ENCODE measurements around the gene POLK.
A peak's percentile ranks its signal among the peaks of the same experiment; 100 is the strongest.
"Not testable (repeated sequence)": the region's sequence is repeated elsewhere in the genome, so short reads cannot be mapped to it uniquely, and the experiment has no call there.

POLK gene

DNA sequence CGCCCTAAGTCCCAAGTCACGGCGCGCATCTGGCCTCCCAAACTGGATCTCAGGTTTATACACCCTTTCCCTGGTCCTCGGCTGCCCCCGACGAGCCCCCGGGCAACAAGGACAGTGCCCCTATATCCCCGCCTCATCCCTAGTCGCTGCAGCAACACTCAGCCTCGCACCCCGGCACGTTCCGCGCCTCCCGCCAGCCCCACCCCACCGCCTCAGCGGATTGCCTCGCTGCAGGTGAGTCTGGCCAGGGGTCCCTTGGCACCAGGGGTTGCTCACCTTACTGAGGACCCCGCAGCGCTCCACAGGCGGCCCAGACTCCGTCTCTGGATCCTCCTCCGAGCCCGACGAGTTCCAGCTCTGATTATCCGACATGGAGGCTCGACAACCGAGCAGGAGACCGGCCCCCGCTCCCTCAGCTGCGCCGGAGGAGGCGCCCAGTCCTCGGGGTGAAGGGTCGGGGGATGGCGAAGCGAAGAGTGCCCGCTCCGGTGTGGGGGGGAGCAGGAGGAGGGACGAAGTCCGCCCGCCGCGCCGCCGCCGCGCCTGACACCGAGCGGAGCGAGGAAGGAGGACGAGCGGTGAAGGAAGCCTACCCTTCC is 756 bp upstream of the POLK start:
- peak; percentile 15 for DNase-seq (ENCODE audit: low spot score)

DNA sequence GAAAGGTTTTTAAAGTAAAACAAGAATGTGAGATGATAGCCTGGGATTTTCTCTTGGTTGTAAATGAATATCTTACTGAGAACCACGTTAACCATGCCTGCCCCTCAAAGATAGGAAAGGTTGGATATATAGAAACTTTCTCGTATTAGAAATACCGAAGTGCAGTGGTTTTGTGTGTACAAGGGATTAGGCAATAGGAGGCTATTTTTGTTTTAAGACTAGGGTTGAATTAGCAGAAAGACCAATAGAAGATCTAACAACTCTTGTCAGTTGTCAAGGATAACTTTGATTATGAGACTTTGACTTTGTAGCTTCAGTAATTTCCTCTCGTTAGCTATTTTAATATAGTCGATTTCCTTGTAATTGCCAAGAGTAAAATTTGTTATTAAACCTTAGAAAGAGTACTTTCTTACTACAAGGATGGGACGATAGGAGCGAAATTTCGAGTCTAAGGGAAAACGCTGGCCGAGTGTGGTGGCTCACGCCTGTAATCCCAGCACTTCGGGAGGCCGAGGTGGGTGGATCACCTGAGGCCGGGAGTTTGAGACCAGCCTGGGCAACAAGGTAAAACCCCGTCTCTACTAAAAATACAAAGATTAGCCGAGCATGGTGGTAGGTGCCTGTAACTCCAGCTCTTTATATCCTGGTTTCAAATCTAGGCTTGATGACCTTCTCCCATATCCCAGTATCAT is 838 bp downstream of the POLK start:
- DNase-seq (ENCODE audit: low spot score), result no peak

DNA sequence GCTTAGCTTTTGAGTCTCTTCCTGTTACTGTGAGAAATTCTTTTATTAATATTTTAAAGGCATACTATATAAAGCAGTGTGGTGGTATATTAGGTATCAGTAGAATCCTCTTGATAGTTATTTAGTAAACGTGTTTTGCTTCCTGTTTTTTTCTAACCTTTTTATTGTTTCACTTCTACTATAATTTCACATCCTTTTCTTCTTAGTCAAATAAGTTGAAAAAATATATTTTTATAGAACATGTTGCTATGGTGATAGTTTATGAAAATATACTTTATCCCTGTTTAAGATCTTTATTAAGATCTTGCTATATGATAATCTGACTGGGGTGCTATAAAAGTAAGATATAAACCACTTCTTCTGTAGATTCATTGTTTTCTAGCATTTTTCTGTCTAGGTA is 2.1 kb downstream of the POLK start:
- DNase-seq (ENCODE audit: low spot score), result no peak

DNA sequence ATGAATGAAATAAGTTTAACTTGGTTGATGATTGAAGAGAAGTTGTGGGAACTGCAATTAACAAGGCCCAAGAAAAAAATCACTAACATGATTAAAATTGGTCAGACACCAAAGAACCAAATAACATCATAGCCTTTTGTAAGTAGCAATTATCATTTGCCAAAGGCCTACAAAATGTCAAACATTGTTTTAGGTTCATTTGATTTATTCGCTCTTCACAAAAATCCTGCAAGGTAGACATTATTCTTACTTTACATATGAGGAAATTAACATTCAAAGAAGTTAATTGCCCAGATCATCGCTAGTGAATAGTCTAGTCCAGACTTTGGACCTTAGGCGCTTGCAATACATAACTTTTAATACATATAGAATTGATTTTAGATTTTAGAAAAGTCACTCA is 2.6 kb downstream of the POLK start:
- DNase-seq (ENCODE audit: low spot score), result no peak

DNA sequence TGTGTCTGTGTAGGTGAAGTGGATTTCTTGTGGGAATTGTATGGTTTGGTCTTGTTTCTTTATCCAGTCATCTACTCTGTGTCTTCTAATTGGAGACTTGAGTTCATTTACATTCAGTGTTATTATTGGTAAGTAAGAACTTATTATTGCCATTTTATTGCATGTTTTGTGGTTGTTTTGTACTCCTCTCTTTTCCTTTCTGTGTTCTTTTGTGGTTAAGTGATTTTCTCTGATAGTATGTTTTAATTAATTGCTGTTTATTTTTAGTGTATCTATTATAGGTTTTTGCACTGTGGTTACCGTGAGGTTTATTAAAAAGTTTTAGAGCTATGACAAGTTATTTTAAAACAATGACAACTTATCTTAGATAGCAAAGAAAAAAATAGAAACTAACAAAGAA is 8.1 kb downstream of the POLK start:
- no peak for DNase-seq (ENCODE audit: low spot score)

DNA sequence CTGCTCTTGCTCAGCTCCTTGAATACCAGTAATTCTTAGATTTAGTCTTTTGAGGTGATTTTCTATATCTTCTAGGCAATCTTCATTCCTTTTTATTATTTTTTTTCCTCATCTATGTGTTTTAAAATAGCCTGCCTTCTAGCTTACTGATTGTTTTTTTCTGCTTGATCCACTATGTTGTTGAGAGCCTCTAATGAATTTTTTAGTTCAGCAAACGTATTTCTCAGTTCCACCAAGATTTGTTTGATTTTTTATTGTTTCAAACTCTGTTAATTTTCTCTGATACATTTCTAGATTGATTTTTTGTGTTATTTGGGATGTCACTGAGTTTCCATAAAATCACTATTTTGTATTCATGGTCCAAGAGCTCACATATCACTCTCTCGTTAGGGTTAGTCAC is 9.5 kb downstream of the POLK start:
- no peak for DNase-seq (ENCODE audit: low spot score)

DNA sequence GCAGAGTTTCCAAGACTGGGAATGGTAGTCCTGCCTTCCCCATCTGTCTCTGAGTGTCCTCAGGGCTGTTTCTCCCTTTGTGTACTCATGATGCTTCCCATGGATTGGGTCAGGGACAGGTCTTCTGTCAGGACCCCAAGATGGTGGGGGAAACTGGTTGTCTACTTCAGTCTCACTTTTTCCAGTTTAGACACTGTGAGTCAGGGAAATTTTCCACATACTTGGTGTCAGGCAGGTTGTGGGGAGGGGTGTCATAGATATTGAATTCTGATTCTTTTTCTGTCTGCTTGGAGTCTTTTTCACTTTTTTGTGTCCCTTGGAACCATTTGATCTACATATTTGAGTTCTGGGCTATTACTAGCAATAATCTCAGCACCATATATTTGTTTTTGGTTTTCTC is 10.3 kb downstream of the POLK start:
- no peak for DNase-seq (ENCODE audit: low spot score)

- DNase-seq (ENCODE audit: low spot score), result no peak
These were observed 10.9 kb downstream of the POLK start for GRCh38 chr5:75522542-75522941.

GRCh38 chr5:75523275-75523674 is 11.6 kb downstream of the POLK start:
- no peak for DNase-seq (ENCODE audit: low spot score)

DNA sequence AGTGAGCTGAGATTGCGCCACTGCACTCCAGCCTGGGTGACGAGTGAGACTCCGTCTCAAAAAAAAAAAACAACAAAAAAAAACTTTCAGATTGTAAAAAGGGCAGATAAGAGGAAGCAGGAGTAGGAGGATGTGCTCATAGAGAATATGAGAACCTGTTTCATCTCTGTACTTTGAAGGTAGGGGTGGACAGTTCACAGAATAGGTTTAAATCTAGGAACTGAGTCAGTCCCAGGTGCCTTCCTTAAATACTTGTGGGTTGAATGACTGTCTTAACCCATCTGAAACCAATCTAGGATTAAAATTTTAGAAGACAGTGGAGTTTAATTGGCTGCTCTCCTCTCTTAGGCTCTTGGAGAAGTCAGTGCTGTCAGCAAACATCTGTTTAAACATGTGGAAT is 12.4 kb downstream of the POLK start:
- DNase-seq (ENCODE audit: low spot score), result no peak

- no peak for DNase-seq (ENCODE audit: low spot score)
These were observed 12.9 kb downstream of the POLK start for GRCh38 chr5:75524591-75524990.

DNA sequence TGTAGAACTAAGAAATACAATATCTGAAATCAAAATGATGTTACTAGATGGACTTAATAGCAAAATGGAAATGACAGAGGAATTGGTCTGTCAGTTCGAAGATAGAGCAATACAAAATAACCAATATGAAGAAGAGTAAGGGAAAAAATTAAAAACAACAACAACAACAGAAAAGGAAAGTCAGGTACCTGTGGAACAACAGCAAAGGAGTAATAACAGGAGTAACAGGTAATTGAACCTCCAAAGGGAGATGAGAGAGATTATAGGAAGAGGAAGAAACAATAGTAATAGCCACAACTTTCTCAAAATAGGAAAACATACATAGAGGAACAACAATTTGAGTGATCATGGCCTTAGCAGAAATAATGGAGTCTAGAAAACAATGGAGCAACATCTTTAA is 13.7 kb downstream of the POLK start:
- no peak for DNase-seq (ENCODE audit: low spot score)

- DNase-seq (ENCODE audit: low spot score), result no peak
These were observed 14.4 kb downstream of the POLK start for GRCh38 chr5:75526070-75526469.

GRCh38 chr5:75529185-75529584 is 17.5 kb downstream of the POLK start:
- DNase-seq (ENCODE audit: low spot score), result no peak

DNA sequence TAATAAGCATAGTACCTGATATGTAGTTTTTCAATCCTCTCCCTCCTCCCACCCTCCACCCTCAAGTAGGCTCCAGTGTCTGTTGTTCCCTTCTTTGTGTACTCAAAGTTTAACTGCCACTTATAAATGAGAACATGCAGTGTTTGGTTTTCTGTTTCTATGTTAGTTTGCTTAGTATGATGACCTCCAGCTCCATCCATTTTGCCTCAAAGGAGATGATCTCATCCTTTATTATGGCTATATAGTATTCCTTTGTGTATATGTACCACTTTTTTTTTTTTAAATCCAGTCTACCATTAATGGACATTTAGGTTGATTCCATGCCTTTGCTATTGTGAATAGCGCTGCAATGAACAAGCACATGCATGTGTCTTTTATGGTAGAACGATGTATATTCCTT is 20.5 kb downstream of the POLK start:
- DNase-seq (ENCODE audit: low spot score), result no peak

DNA sequence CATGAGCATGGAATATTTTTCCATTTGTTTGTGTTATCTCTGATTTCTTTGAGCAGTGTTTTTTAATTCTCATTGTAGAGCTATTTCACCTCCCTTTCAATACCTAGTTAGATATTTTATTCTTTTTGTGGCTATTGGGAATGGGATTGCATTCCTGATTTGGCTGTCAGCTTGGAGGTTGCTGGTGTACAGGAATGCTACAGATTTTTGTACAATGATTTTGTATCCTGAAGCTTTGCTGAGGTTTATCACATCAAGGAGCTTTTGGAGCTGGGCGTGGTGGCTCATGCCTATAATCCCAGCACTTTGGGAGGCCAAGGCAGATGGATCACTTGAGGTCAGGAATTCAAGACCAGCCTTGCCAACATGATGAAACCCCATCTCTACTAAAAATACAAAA is 22.0 kb downstream of the POLK start:
- not testable (repeated sequence) for DNase-seq (ENCODE audit: low spot score)

GRCh38 chr5:75534734-75535133 is 23.0 kb downstream of the POLK start:
- no peak for DNase-seq (ENCODE audit: low spot score)

DNA sequence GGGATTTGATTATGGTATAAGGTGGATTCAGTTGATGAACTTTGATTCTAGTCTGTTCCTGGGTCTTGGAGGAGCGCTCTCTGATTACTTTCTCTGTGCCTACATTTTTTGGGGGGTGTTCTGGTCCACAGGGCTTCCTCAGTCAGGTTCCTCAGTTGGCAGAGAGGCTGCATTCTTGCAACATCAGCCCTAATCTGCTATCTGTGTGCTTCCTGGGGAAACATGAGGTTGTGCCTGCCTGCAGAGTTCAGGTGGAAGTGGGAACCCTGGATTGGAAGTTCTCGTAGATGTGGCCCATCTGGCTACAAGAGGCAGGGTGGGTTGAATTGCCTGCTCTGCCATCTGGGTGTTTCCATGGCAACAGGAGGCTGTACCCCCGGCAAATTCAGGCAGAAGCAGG is 24.5 kb downstream of the POLK start:
- DNase-seq (ENCODE audit: low spot score), result no peak

DNA sequence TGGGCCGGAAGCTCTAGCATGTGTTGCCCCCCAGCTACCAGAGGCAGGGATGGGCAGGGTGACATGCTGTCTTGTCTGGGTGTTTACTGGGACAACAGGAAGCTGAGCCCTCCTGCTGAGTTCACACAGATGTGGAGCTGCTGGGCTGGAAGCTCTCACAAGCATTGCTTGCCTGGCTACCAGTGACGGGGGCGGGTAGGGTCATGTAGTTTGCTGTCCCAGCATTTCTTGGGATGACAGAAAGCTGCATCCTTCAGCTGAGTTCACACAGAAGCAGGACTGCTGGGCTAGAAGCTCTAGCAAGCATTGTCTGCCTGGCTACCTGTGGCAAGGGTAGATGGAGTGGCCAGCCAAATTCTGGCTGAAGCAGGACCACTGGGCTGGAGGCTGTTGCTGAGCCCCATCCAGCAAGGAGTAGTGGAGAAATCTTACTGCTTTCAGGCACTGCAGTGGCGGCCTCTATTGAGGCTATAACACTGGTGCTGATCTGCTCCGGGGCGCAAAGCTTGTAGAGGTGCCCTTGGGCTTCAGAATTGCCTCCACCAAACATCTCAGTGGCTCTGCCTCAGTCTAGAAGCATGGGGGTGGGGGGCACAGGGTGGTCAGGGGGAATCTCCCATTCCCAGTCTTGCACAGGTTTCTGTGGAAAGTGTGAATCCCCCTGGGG is 25.1 kb downstream of the POLK start:
- DNase-seq (ENCODE audit: low spot score), result no peak

GRCh38 chr5:75538211-75538610 is 26.5 kb downstream of the POLK start:
- no peak for DNase-seq (ENCODE audit: low spot score)

DNA sequence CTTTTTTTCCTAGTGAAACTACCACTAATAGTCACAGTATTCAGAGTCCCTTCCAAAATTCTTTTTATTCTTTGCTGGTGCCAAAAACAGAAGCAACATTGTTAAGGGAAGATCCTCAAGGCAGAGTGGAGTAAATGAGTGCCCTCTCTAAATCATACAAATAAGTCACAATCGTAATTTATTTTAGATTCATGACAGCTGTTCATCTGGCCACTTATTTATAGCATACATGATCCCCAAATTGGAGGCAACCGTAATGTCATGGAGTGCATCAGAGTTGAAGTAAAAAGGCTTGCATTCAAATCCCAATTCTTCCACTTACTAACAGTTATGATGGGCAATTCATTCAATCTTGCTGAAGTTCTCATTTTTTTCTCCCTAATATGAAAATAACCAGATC is 33.4 kb downstream of the POLK start:
- DNase-seq (ENCODE audit: low spot score), result no peak

DNA sequence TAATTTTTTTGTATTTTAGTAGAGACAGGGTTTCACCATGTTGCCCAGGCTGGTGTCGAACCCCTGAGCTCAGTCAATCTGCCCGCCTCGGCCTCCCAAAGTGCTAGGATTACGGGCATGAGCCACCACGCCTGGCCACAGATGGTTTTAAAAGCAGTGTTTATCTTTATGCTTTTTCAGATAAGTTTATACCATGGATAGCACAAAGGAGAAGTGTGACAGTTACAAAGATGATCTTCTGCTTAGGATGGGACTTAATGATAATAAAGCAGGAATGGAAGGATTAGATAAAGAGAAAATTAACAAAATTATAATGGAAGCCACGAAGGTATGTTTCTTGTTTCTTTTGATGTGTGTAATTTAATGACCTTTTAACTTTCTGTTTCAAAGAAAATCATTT is 35.1 kb downstream of the POLK start:
- DNase-seq (ENCODE audit: low spot score), result no peak

DNA sequence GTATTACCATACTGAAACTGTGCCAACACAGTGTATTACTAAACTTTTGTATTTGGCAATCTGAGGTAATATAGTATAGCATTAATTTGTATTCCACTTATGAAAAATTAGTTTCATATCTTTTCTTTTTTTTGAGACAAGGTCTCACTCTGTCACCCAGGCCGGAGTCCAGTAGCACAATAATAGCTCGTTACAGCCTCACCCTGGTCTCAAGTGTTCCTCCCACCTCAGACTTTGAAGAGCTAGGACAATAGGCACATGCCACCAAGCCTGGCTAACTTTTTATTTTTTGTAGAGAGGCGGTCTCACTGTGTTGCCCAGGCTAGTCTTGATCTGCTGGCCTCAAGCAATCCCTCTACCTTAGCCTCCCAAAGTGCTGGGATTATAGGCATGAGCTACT is 36.1 kb downstream of the POLK start:
- no peak for DNase-seq (ENCODE audit: low spot score)

DNA sequence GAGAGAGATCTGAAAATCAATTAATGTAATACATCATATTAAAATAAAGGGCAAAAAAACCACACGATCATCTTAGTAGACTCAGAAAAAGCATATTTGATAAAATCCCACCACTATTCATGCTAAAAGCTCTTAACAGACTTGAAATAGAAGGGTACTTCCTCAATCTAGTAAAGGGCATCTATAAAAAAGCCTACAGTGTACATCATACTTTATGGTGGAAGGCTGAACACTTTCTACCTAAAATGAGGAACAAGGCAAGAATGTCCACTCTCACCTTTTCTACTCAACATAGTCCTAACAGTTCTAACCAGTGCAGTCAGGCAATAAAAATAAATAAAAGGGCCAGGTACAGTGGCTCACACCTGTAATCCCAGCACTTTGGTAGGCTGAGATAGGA is 38.9 kb downstream of the POLK start:
- DNase-seq (ENCODE audit: low spot score), result no peak
